A673 (cell line): Measurements from ENCODE around the gene LMNB1.

Experiments
- CTCF ChIP-seq: fragments of 300-800, 200-600 bp; sonication (generic); conservative IDR thresholded peaks from 2 replicates; pipeline ENCODE4 v1.5.1; 2017; ENCODE audit warnings: low read depth, mild to moderate bottlenecking, antibody characterized with exemption, low read length, moderate library complexity, mixed read lengths
- EZH2 ChIP-seq: fragments of 200-600 bp; sonication (generic); IDR thresholded peaks from 2 replicates; pipeline ENCODE4 v1.6.1; 2017; ENCODE audit warnings: borderline replicate concordance, low read depth, mild to moderate bottlenecking, mixed read lengths, antibody characterized with exemption, low read length; ENCODE audit not compliant: poor library complexity, severe bottlenecking

GRCh38 chr5:126866851-126867636, 90.1 kb downstream of the LMNB1 start:
- TF ChIP-seq CTCF, result no peak
- TF ChIP-seq EZH2, result no peak
